ENCODE data around the gene PACSIN2. TPM values are rescaled to one million over a fixed set of nuclear protein-coding genes. Genes with fewer than 3 reads are reported as not detected.
A peak's percentile ranks its signal among the peaks of the same experiment; 100 is the strongest.
"Not testable (repeated sequence)": the region's sequence is repeated elsewhere in the genome, so short reads cannot be mapped to it uniquely, and the experiment has no call there.

PACSIN2 gene
- polyA plus RNA-seq, 5 donors, result 57.4 to 68.7 (median 66.4) TPM

DNA sequence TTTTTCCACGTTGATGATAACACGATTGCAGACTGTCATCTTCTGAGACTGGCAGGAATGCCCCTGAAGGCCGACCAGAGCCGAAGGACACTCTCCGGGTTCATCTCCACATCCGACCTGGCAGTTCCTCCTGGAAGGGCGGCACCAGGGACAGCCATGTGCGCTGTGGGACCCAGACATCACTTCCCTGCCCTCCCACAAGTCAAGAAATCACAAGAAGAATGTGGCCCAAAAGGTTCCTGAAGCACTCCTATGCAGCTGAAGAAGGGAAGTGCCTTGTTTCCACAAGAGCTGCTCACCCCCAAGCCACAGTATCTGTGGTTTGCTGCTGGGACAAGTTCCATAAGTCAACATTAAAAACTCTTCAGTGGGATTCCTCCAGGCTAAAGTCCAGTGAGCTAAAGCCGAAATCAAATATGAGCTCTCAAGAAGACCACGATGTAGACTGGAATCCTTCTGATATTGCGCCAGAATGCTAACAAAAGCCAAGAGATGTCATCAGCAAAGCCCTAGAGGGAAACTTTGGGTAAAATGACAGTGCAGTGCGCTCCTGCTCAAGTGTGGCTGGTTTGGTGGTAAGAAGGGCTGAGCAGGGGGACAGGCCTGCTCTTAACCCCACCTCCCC is 21.2 kb downstream of the PACSIN2 start:
- peak; percentile 54 to 60 for DNase-seq

DNA sequence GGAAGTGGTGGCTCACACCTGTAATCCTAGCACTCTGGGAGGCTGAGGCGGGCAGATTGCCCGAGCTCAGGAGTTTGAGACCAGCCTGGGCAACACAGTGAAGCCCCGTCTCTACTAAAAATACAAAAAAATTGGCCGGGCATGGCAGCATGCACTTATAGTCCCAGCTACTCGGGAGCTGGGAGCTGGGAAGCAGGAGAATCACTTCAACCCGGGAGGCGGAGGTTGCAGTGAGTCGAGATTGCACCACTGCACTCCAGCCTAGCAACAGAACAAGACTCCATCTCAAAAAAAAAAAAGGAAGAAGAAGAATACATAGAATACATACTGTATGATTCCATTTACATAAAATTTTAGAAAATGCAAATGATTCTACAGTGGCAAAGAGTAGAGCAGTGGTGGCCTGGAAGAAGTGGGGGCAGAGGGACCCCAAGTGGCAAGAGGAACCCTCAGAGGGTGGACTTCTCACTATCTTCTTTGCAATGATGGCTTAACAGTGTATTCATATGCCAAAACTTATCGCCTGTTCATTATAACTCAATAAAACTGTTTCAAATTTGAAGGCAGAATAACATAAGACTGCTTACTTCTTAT is 22.0 kb downstream of the PACSIN2 start:
- no peak for DNase-seq

DNA sequence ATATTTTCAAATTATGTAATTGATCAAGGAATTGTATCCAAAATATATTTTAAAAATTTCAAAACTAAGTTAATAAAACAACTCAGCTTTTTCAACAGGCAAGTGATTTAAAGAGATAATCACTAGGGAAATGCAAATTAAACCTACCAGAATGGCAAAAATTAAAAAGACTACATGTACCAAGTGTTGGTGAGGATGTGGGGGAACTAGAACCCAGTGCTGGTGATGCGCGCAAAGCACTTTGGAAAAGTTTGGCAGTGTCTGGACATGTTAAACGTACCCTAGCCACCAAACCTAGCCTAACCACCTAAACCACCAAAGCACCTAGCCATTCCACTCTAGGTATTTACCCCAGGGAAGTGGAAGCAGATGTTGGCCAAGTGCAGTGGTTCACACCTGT is 22.9 kb downstream of the PACSIN2 start:
- no peak for DNase-seq

DNA sequence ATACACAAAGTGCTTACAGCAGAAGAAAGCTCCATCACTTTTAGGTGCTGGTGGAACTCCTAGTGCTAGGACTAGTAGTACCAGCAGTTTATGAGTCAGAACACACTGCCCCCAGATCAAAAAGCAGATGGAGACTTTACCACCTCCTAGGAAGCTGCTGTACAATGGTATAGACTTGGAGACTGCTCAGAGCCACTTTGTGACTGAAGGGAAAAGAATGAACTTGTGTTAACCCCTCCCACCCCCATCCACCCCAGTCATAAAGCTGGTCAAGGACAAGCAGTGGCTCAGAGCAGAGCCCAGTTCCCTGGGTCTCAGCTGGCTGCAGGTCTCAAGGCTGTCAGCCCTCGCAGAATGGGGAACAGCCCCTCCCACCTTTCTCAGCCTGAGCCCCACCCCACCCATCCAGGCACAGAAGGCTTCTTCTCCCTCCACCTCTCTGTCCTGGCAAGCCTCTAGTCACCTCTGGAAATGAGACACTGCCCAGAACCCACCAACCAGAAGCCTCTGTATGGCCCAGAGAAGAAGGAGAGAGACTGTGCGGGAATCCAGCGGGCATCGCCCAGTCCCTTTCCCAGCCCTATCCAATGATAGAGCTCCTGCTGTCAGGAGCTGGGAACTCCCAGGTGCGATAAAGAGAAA is 23.8 kb downstream of the PACSIN2 start:
- no peak for DNase-seq

DNA sequence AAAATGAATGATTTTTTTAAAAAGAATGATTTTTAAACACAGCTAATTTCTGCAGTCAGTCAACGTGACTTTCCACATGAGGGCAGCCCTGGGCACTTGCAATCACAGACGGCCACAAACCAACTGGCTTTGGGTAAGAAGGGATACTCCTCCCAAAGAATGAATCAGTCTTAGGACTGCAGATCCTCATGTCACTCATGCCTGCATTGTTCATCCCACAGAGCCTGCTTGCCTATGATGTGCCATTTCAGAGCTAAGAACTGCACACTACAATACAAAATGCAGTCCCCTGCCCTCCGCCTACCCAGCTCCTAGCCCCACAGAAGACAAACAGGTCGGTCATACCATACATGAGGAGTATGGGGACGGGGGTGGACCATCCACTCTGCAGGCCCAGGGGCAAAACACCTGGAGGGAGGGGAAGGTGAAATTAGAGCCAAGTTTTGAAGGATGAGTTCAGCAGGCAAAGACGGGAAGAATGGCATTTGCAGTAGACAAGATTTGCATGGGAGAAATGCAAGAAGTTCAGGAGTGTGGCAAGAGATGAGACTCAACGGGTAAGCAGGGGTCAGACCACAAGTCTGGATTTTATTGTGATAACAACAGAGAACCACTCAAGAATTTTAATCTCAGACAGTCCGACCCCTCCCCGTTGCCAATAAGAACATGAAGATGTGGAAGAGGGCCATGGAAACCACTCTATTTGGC is 24.7 kb downstream of the PACSIN2 start:
- DNase-seq, result no peak

DNA sequence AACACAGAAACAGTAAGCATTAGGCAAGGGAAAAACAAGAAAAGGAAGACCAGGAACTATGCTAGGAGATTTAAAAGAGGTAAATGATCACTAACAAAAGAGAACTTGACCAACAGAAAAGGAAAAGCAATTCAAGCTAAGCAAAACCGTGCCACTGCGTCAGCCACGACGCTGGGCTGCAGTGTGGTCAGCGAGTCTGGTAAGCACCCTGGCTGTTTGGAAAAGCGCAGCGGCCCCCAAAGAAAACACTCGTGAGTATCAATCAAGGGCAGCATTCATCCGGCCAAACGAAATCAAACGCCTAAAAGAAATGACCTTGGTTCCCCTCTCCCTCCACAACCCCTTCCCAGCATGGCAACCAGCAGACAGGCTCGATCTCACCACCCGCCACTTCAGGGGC is 28.8 kb downstream of the PACSIN2 start:
- DNase-seq, result no peak

DNA sequence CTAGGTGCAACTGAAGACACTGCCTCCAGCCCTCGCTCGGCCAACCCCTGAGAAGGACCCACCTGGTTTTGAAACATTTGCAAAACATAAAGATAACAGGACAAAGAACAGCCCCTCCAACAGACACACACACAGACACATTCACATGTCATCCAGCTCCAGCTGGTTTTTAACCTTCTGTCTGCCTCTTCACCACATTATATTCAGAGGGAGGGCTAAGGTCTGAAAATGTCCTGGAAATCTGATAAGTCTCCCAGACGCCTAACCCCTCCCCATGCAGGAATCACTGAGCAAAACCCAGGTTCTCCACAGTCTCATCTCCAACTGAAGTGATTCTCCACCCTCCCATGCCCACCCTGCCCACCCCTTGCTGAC is 29.4 kb downstream of the PACSIN2 start:
- no peak for DNase-seq

DNA sequence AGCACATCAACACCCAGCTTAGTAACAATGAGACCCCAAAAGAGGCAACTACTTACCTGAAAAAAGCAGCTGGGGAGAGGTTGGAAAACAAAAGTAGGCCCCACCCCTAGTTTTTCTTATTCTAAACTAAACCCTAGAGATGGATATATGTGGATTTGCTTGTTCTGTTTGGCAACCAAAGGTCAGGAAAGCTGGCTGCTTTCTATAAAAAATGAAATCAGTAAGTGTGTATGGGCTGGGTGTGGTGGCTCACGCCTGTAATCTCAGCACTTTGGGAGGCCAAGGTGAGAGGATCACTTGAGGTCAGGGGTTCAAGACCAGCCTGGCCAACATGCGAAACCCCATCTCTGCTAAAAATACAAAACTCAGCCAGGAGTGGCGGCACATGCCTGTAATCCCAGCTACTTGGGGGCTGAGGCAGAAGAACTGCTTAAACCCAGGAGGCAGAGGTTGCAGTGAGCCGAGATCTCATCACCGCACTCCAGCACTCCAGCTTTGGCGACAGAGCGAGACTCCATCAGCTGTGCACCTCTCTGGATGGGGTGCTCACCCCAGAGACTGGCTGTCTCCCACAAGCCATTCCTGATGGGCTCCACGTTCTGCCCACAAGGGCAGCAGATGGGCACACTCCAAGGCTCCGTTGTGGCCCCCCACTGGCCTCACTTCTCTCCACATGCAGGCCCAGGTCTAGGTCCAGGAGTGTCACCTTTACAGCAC is 30.0 kb downstream of the PACSIN2 start:
- no peak for DNase-seq

DNA sequence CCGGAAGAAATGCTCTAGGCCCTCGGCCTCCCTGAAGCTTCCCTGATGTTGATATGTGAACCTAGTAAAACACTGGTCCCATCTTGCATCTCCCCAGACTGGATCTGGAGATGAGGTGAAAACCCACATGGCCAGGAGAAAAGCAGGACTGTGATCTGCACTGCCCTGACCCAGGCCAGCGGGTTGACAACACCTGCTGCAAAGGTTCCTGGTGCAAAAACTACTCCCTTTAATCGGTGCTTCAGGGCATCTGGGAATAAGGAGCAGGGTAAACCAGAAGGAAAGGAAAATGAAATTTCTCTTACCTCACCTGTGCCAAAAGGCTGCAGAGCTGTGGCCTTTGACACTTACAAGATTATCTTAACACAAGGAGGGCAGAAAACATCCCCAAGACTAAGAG is 30.6 kb downstream of the PACSIN2 start:
- DNase-seq, result no peak

DNA sequence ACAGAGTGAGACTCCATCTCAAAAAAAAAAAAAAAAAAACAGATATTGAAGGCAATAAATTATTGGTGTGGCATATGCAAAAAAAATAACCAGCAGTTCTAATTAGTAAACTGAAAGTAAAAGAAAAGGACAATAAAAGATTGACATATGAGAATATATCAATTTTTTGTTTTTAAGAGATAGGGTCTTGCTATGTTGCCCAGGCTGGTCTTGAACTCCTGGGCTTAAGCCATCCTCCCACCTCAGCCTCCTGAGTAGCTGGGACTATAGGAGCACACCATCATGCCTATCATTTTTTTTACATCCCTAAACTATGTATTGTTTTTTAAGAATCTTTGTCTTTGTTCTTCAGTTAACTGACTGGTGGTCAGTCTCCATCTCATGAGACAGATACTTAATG is 31.5 kb downstream of the PACSIN2 start:
- DNase-seq, result no peak

DNA sequence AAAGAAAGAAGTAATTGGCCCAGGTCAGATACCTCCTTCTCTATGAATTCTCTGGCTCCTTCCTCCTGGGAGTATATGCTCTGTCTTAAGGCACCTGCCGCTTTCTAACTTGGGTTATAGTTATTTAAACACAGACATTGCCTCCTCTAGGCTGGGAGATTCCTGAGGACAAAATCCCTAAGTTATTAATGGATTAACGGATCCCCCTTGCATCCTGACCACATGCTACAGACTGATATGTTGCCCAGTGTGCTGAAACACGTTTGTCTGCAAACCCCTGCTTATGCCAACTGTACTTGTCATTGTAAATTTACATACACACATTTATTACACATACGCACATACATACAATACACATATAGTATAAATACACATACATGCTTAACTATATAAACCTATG is 35.3 kb downstream of the PACSIN2 start:
- no peak for DNase-seq

DNA sequence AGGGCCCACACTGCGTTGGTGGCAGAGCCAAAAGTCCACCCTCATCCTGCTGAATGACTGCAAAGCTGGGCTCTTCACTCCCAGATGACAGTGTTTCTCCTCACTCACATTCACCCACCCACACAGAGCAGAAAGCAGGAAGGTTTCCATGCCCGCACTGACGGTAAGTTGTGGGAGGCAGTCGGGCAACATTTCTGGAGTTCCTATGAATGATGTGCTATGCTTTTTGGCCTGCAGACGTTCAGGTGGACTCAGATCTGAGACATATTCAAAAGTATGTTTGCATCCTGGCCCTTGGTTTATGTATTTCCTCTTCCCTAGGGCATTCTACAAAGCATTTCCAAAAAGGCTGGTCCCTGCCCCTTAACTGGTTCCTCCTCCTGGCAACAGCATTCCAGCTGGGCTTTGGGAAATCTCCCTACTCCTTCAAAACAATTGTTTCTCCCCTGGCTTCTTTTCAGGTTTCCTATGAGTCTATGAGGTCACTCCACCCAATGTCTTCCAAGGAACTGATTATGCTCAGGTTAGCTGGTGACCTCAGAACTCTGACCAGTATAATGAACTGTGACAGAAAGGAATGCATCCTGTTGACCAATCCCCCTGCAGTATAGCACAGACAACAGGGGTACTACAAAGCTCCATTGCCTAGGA is 36.4 kb downstream of the PACSIN2 start:
- DNase-seq, result no peak

DNA sequence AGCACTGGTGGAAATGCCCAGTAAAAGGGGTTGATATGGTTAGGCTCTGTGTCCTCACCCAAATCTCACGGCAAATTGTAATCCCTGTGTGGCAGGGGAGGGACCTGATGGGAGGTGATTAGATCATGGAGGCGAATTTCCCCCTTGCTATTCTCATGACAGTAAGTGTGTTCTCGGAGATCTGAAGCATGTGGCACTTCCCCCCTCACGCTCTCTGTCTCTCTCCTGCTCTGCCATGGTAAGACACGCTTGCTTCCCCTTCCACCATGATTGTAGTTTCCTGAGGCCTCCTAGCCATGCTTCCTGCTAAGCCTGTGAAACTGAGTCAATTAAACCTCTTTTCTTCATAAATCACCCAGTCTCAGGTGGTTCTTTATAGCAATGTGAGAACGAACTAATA is 37.4 kb downstream of the PACSIN2 start:
- DNase-seq, result no peak

DNA sequence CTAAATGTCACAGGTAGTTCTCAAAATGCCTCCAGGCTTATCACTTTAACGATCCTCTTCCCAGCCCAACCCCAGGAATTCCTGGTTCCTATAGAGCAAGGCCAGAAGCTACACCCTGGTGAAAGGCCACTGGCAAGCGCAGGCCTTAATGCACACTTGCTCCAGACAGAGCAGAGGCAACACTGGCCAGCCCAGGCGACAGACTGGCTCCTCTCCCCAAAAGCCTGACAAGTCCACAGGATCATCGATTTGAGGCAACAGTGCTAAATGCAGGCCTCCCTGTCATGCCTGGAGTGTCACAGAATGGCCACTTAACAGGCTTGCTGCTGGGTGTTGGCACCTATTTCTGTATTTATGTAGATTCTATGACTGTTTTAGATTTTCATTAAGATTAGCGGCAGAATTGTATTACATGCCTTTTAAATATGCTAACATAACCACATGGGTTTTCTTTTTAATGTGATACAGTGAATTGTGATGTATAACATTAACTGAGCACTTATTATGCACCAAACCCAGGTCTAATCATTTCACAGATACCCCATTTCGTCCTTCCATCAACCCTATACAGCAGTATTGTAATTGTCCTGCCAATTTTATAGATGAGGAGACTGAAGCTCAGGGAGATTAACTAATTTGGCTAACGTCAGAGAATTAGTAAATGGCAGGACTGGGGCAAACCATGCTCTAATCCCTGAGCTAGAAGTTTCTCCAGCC is 38.6 kb downstream of the PACSIN2 start:
- no peak for DNase-seq

DNA sequence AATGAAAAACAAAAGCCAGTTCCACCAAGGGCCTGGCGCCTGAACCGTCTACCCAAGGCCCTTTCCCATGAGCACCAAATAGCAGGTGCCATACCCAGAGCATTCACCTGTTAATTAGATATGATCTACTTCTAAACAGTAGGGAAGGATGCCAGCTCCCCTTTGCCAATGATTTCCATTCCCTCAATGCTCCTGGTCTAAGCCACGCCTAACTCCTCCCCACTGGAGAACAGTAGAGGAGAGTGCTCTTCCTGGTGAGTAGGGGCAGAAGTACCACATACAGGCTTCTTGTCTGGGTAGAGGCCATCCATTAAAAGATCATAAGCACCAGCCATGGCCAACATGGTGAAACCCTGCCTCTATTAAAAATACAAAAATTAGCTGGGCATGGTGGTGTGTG is 40.7 kb downstream of the PACSIN2 start:
- DNase-seq, result no peak

DNA sequence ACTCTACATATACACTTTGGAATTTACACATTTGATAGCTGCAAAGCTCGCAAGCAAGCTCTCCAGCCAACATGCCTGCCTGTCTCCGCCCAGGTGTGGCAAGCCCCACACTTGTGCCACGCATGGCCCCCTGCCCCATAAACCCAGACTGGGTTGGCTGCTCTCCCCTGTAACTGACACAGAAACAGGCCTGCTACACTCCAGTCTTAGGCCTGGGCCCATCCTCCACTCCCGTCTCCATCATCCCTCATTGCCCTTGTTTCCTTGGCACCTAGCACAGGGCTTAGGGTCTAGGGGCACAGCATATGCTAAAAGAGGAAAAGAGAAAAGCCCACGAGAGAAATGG is 41.4 kb downstream of the PACSIN2 start:
- DNase-seq, result no peak

DNA sequence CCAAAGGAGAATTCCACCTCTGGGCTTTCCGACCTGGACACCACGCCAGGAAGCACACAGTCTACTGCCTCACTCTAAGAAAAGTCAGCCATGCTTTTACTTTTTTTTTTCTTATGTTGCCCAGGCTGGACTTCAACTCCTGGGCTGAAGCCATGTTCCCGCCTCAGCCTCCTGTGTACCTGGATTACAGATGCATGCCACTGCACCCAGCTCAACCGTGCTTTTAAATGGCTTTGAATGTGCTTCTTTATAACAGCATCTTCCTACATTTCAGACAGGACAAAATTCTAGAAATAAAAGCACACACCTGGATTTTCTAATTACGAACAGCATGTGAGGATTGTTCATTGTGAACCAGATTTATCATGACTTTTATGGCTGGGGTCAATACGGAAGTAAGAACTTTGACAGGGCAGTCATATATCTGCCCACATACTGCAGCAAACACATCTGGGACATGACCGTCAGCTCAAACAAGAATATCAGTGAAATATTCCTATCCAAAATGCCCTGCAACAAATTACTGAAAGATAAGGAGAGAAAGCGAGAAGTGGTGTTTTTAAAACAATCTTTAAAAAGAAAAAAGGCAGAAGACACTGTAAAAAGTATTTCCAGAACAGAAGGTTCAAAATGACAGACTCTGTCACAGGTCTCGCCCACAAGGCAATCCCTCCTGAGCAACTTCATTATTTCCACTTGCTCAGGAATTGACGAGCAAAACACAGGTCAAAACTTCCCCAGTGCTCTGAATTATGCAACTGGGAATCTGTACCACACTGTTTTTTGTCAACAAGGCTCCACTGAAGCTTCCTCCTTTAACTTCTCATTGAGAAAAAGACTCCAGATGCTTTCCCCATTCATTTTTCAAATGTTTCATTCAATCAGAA is 42.1 kb downstream of the PACSIN2 start:
- DNase-seq, result no peak

DNA sequence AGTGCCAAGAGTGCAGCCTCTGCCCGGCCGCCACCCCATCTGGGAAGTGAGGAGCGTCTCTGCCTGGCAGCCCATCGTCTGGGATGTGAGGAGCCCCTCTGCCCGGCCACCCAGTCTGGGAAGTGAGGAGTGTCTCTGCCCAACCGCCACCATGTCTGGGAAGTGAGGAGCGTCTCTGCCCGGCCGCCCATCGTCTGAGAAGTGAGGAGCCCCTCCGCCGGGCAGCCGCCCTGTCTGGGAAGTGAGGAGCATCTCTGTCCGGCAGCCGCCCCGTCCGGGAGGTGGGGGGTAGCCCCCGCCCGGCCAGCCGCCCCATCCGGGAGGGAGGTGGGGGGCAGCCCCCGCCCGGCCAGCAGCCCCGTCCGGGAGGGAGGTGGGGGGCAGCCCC is 43.5 kb downstream of the PACSIN2 start:
- not testable (repeated sequence) for DNase-seq

DNA sequence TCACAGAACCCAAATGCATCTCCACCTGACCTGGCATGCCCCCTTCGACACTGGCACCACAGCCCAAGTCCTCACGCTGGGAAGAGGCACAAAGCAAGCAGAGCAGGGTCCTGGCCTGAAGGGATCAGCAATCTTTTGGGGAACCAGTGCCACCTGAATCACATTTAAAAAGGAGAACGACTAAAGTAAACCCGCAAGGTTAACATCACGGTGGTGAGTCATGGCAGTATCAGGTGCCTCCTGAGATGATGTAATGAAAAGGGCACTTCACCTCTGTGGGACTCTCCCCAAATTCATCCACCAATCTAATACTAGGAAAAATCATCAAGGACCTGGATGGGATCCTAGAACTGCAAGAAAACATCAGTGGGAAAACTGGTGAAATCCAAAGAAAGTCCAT is 44.9 kb downstream of the PACSIN2 start:
- no peak for DNase-seq

DNA sequence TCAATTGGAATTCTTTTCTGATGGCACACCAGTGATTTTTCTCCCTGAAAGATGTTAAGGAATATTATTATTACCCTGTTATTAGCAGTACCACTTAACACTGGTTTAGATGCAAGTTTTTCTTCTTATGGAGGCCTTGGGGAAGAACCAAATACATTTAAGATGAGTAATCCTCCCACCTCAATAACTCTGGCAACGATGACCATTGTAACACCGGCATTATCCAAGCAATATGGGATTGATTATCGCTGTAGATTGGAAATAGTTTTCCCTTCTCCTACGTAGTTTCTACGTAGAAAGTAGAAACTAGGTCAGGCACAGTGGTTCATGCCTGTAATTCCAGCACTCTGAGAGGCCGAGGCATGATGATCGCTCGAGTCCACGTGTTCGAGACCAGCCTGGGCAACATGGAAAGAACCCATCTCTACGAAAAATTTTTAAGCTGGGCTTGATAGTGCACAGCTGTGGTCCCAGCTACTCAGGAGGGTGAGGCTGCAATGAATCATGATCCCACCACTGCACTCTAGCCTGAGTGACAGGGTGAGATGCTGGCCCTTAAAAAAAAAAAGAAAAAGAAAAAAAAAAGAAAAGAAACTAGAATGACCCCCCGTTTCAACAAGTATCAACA is 45.5 kb downstream of the PACSIN2 start:
- DNase-seq, result no peak

Data from right lung (tissue), 5 donors.